Peyer's patch (tissue), 4 donors: ENCODE results near the gene FLT4.

Experiments
- POLR2A ChIP-seq, 2 donors: fragments of 450-650 bp; IDR thresholded peaks; one replicate each; pipeline ENCODE4 v1.5.1; 2017; ENCODE audit warnings: antibody characterized with exemption in 2 of 2, mild to moderate bottlenecking in 2 of 2, moderate library complexity in 2 of 2
- TF ChIP-seq, protein P1 (sequence below), 6 experiments: fragments of 450-650 bp in 4 of 6; fragments of 200-600 bp in 2 of 6; sonication (generic) in 1 of 6; IDR thresholded peaks; one replicate each; pipeline ENCODE4 v1.5.1; 2017 to 2019; ENCODE audit warnings: antibody characterized with exemption in 6 of 6, mild to moderate bottlenecking in 3 of 6, moderate library complexity in 1 of 6

DNA sequence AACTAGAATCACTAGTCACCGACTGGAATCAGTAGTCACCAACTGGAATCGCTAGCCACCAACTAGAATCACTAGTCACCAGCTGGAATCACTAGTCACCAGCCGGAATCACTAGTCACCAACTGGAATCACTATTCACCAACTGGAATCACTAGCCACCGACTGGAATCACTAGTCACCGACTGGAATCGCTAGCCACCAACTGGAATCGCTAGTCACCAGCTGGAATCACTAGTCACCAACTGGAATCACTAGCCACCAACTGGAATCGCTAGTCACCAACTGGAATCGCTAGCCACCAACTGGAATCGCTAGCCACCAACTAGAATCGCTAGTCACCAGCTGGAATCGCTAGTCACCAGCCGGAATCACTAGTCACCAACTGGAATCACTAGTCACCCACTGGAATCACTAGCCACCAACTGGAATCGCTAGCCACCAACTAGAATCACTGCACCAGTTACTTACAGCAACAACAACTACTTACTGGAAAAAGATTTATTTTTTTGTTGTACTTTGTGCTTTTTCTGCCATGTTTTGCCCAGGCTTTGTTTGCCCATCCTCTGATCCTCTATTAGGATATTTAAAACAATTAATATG is 25.7 kb upstream of the FLT4 start:
- TF ChIP-seq, protein P1, sequence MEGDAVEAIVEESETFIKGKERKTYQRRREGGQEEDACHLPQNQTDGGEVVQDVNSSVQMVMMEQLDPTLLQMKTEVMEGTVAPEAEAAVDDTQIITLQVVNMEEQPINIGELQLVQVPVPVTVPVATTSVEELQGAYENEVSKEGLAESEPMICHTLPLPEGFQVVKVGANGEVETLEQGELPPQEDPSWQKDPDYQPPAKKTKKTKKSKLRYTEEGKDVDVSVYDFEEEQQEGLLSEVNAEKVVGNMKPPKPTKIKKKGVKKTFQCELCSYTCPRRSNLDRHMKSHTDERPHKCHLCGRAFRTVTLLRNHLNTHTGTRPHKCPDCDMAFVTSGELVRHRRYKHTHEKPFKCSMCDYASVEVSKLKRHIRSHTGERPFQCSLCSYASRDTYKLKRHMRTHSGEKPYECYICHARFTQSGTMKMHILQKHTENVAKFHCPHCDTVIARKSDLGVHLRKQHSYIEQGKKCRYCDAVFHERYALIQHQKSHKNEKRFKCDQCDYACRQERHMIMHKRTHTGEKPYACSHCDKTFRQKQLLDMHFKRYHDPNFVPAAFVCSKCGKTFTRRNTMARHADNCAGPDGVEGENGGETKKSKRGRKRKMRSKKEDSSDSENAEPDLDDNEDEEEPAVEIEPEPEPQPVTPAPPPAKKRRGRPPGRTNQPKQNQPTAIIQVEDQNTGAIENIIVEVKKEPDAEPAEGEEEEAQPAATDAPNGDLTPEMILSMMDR (IDR thresholded peaks at IDR 0.05): no peak
- no peak for TF ChIP-seq POLR2A (IDR thresholded peaks at IDR 0.05)
